ENCODE data around the gene RPTOR. TPM values are rescaled to one million over a fixed set of nuclear protein-coding genes. Genes with fewer than 3 reads are reported as not detected.

The RPTOR gene
- total RNA-seq, 1 donor from 2014 or later: 19.6 TPM

DNA sequence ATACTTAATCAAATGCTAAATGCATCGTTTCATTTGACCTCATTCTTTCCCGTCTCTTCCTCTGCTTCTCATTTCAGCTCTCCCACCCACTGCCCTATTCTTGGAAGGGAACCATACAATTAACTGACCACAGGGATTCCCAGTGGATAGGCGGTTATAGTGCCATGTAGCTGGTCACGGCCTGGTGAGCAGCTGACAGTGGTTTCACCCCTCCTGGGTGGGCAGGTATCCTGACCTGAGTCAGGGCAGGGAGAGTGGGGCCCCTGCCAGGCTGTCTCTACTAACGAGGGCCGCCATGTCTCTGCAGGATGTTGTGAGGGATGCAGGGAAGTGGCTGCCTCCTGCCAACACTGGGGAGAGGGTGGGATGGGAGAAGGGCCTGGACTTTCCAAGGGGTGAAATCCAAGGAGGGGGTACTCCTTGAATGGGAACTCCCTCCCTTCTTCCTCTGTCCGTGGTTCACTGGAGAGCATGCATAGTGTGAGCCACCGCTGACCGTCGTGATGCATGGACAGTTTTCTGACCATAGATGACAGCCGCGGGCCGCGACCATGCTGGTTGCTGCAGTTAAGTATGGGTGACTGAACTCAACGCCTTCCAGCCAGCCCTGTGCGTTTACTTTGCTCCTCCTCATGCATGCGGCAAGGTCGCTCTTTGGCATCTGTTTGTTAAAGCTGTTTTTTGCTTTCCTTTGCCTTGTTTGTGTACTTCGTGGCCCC lies 95.9 kb downstream of the RPTOR start:
- no peak for DNase-seq (ENCODE audit: low read depth, low spot score)

DNA sequence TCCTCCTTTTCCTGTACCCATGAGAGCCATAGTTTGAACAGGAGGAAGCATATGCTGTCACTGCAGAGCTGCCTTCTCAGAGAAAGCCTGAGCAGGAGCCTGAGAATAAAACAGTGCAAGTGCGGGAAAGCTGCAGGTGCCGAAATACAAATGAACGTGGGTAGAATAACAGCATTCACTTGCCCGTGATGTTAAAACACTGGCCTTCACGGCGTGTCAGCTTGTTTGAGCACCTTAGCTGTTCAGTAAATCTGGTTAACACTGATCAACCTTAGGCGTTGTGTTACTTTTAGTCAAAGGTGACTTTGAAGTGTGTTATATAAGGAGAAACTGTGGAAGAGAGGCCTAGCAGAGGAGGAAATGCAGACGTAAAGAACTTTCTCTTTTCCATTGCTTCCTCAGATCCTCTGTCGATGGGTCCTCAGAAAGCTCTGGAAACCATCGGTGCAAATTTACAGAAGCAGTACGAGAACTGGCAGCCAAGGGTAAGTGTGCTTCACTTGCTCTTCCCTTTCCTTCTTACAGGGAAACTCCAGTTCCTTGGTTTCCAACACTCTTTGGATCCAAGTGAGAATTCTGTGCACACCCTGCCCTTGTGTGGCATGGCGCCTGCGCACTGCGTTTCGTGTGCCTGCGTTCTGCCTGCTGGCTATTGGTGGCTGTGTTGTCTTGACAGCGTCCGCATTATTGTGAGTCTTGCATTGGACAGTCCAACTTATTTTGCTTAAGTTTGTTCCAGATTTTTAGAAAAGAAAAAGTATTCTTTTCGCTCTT lies 98.9 kb downstream of the RPTOR start:
- no peak for DNase-seq (ENCODE audit: low read depth, low spot score)

DNA sequence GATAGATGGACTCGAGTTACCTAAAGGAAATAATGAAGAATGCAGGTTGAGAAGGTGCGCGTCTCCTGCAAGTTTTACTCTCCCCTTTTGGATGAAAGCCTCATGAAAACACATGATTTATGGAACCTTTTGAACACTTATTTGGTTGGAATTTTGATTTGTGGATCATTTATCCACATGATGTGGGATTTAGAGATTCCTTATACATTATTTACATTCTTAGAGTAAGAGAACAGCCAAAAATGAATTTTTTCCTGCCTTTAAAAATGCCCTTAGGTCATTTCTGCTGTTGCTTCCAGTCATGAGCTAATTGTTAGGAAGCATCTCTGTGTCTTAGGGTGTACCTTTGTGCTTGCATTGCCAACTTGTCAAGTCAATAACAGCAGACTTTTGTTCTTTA lies 99.9 kb downstream of the RPTOR start:
- no peak for DNase-seq (ENCODE audit: low read depth, low spot score)

DNA sequence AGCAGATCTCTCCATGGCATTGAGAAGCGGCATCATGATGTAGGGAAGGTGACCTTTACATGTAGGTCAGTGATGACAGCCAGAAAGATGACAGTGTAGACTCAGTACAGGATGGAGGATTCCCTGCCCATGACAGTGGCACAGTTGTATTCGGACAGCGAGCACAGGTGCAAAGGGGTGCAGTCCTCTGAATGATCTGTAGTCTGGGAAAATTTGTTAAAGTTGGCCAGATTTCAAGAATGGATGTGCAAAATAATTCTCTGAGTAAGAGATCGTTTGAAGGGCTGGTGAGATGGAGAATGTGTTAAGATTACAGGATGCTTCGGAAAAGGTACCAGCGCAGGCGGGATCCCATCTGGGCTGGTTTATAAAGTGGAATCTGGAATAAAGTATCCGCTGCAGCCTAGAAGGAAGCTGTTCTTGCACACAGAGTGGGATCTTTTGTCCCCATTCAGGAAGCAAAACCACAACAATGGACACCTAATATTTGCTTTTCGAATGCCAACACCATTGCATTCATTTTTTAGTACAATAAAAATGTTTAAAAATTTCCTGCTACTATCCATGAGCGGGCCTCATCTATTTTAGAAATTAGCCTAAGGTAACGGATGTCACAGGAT lies 101.2 kb downstream of the RPTOR start:
- no peak for DNase-seq (ENCODE audit: low read depth, low spot score)

DNA sequence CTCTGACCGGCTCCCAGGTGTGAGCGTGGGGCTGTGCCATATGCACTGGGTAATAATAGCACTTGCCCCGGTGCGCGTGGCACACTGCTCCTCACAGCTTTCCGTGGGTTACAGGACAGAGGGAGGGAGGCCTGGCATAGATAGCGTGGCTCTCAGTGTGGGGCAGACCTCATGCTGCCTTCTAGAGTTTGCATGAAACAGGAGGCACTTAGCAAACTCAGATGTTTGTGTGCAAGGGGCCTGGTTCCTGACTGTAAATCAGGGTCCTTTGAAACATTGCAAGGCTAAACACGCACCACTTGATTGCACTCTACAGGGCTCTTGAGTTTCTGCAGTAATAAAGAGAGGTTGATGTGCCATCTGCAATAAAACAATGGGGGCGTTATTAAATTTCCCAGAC lies 101.7 kb downstream of the RPTOR start:
- DNase-seq (ENCODE audit: low read depth, low spot score): no peak

DNA sequence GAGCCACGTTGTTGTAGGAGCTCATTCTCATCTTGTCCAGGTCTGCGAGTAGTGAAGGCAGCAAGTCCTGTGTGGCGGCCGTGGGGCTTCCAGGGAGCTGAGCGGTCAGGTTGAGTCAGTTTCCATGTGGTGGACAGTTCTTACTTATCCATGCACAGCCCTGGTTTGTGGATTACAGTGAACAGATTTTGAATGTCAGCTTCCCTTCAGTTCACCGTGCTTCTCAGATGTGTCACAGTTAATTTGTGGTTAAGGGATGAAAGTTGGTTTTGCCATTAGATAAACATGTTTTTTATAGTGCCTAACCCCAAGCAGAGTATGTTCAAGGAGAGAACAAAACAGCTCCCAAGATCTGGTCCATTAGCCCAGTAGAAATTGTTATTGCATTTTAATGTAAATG lies 103.1 kb downstream of the RPTOR start:
- DNase-seq (ENCODE audit: low read depth, low spot score): no peak

DNA sequence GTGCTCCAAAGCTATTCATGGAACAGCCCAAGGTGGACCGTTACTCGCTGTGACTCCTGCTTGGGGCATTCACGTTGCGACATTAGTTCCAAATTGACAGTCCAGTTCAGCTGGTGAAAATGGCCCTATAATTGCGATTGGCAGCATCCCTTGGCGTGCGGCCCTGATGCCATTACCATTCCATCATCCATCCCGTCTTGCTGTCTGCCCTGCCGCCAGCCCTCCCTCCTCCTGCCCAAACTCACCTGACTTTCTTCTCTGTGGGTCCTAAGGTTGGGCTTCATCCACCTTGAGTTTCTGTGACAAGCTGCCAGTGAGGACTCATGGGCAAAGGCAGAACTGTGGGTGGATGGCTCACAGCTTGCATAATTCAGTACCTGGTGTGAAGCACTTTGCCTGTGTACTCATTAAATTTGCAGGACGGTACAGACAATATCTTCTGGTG lies 104.6 kb downstream of the RPTOR start:
- DNase-seq (ENCODE audit: low read depth, low spot score): no peak

DNA sequence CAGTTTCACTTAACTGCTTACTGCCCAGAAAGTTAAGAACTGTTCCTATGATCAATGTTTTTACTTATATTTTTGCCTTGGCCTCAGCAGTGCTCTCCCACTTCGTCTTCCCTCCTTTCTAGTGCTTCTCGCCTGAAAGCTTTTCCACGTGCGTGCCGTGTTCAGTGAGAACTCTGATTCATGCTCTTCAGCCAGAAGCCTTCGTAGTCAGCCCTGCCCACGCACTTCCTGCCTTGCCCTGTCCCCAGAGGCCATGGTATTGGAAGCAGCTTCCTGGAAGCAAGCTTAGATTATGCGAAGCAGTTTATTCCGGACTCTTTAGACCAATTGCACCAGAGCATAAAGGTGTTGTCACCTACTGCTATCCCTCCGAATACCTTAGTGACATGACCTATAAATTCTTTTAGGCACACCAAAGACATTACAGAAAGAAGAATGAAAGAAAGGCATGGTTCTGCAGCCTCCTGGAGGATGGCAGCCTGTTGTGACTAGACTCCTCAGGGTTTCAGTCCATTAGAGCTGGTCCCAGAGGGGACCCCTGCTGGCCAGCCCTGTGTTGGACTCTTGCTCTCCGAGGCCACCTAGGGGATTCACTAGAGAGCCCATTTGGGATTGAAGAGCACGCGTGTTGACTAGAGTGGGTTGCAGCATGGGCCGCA lies 105.2 kb downstream of the RPTOR start:
- peak; percentile 30 for DNase-seq (ENCODE audit: low read depth, low spot score)

DNA sequence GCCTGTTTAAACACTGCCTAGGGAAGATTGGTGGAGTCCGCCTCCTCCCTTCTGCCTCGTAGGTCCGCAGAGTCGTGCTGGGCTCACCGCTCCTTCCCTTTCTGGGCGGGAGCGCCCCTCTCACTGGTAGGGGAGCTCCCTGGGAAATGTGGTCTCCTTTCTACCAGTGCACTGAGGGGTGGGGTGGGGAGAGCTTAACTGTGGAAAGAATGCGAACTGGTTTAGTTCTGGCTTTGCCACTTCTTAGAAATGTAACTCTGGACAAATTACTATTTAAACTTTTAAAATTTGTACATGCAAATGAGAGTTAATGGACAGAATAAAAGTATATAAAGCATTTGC lies 105.7 kb downstream of the RPTOR start:
- DNase-seq (ENCODE audit: low read depth, low spot score): no peak

DNA sequence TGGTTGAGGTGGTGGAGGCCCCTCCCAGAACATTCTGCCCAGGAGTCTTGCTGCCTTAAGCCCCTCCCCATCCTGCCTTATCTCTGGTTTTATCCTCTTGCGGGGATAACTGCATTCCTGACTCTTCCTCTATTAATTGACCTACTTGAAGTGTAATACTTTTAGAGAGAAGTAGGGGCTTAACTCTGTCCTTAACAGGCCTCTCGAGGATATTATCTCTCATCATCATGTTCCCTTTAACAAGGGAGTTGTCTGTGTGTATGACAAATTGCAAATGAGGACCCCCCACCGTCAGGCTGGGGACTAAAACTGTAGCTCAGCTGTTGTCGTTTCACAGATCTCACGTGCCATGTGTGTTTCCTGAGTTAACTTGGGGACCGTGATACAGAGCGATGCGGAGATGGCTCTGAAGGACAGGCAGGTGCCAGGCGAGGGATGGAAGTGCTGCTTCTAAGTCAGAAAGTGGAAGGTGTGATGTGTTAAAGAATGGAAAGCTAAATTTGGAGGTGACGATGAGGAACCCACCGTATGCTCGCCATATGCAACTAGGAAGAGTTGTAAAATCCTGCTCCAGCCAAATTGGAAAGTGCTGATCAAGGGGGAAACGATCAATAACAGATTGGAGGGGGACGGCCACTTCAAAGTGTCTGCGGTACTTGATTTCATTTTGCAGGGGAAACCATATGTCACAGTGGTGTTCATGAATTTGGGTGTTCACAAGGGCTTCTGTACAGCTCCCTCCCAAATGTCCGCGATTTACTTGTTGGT lies 106.3 kb downstream of the RPTOR start:
- DNase-seq (ENCODE audit: low read depth, low spot score): no peak

DNA sequence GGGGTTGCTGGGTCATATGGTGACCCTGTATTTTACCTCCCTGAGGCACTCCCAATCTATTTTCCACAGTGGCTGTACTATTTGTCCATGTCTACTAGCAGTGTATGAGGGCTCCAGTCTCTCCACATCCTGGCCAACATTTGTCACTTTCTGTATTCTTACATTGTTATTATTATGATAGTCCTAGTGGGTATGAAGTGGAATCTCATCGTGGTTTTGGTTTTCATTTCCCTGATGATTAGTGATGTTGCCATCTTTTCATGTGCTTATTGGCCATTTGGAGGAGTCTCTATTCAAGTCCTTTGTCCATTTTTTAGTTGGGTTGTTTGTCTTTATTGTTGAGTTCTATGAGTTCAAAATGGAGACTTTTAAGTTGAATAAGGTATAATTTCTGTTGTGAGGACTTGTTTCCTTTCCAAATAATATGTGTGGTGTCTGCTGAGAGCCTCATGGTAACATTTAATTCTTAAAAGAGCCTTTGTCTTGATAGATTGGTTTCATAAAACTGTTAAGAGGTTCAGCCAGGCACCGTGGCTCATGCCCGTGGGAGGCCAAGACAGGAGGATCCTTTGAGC lies 108.2 kb downstream of the RPTOR start:
- no peak for DNase-seq (ENCODE audit: low read depth, low spot score)

DNA sequence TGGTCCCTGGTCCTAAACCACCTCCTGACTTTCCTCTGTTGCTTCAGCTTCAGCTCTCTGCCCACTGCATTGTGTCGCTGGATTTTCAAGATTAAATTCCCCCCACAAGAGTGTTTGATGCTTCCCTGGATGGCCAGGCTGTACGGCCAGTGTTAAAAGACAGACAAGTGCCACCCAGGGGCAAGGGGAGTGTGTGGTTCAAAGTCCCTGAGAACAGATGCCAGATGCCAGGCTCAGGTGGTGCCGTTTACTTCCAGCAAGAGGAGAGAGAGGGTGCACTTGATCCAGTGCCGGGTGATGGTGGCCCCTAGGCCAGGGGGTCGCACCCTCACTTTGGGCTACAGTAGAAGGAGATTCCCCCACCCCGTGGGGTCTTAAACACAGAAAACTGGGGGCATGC lies 109.2 kb downstream of the RPTOR start:
- DNase-seq (ENCODE audit: low read depth, low spot score): no peak

DNA sequence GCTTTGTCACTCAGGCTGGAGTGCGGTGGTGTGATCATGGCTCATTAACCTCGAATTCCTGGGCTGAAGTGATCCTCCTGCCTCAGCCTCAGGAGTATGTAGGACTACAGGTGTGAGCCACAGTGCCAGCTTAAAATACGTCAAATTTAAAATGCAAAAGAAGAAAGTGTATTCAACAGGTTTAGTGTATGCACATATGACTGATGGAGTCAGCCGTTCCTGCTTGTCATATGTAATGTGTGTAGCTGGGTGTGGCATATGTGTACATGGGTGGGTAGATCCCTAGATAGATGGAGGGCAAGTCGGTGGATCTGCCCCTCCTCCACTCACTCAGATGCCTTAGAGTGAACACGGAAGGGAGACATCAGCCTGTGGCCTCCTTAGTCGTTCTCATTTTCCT lies 111.0 kb downstream of the RPTOR start:
- DNase-seq (ENCODE audit: low read depth, low spot score): no peak

DNA sequence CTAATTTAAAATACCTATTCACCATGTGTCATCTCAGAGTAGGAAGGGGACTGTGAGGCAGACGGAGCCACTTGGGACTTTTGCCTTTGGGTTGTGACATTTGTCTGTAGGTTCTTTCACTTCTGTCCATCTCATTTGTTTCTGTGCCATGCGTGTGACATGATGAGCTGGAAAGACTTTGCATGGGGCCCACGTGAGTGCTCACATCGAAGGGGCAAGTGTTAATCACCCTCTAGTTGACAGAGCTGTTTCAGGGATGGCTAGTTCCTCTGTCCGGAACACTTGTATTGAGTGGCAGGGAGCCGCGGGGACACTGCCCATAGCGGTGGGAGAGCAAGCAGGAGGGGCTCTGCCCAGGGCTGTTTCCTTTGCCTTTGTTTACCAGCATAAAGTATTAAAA lies 112.0 kb downstream of the RPTOR start:
- no peak for DNase-seq (ENCODE audit: low read depth, low spot score)

DNA sequence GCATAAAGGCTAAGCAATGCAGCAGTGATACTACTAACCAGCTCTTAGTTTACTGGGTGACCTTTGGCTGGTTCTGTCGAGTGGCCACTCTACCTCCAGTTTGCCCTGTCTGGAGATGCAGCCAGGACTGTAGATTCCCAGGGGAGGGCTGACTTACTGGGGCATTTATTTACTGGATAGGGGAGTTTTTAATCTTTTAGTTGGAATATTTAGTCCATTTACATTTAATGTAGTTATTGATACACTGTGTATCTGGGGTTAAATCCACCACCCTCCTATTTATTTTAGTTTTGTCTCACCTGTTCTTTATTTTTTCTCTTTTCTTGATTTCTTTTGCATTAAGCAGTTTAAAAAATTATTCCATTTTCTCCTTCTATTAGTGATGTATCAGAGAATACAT lies 112.9 kb downstream of the RPTOR start:
- DNase-seq (ENCODE audit: low read depth, low spot score): no peak

DNA sequence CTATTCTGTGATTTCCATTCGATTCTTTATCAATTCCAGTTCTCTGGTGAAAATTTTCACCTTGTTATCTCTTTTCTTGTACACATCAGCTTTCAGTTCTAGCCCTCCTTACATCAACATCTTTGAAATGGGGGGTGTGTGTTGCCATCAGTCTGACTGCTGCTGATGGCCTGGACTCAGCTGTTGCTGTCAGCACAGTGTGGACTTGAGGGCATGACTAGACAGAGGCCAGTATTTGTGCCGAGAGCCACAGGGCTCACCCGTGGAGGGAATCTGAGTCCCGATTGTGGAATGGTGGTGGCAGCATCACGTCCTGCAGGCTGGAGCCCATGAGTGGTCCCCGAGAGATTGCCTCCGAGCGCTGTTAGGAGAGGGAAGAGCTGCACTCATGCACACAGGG lies 114.2 kb downstream of the RPTOR start:
- no peak for DNase-seq (ENCODE audit: low read depth, low spot score)

DNA sequence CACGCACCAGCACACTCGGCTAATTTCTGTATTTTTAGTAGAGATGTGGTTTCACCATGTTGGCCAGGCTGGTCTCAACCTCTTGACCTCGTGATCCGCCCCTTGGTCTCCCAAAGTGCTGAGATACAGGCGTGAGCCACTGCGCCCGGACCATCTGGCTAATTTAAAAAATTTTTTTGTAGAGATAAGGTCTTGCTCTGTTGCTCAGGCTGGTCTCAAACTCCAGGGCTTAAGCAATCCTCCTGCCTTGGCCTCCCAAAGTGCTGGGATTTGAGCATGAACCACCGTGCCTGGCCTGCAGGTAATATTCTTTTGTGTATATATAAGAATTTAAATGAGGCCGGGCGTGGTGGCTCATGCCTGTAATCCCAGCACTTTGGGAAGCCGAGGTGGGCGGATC lies 115.0 kb downstream of the RPTOR start:
- no peak for DNase-seq (ENCODE audit: low read depth, low spot score)

DNA sequence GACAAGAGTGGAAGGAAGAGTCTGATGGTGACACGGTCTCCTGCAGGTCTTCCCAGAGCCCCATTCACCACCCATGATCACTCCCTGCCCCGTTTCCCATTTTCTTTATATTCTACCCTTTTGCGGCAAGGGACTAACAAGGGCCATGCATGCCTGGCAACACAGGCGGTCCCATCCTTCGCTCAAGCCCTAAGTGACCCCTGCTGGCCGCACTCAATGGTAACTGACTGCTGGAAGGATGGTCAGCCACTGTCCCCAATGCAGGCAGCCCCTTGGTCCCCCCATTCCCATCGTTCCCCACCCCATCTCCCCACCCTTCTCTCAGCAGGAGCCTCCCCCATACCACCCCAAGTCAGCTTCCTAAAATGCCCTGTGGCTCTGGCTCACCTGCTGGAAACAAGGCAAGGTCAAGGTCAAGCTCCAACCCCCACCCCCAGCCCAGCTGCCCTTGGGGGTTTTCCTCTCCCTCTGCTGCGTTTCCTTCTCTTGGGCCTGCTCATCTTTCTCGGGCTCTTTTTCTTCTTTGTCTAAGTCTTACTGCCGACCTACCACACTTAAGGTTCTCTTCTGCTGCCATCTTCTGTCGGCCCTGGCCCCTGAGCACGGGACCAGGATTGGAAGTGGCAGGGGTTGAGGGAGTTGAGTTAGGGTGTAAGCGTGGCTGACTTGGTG lies 116.0 kb downstream of the RPTOR start:
- no peak for DNase-seq (ENCODE audit: low read depth, low spot score)

DNA sequence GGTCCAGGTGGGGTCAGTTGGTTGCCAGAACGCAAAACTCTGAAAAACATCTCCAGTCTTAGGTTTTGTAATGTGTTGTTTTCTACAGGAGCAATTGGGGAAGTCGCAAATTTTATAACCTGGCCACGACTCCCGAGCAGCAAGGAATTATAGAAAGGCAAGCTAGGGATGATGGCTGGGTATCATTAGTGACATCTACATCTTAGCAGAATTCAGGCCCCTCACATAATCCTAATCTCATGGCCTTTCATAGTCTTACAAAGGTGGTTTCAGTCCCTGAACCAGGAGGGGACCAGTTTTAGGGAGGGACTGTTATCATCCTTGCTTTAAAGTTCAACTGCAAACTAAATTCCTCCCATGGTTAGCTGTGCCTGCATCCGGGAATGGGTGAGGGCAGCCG lies 117.9 kb downstream of the RPTOR start:
- DNase-seq (ENCODE audit: low read depth, low spot score): no peak

DNA sequence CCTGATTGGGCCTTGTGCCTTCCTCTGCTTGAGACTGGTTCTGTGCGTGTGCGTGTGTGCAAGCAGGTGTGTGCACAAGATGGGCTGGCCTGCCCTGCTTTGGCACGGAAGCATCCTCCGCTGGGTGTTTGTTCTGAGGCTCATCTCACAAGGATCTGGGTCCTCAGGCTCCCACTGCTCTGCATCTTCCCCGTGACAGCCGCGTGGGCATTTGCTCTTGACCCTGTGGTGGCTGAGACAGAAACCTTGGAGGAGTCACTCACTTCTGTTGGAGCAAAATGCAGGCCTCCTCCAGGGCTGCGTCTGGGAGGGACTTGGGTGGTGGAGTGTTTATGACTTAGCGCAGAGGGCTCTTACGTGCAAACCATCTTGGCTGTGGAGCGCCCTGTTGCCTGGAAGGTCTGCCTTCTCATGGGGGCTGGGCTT lies 119.2 kb downstream of the RPTOR start:
- no peak for DNase-seq (ENCODE audit: low read depth, low spot score)
